ENCODE results near the gene HSBP1L1. TPM values are rescaled to one million over a fixed set of nuclear protein-coding genes. Genes with fewer than 3 reads are reported as not detected.

Gene HSBP1L1
- total RNA-seq, 1 donor from 2014 or later, result 2.1 TPM

DNA sequence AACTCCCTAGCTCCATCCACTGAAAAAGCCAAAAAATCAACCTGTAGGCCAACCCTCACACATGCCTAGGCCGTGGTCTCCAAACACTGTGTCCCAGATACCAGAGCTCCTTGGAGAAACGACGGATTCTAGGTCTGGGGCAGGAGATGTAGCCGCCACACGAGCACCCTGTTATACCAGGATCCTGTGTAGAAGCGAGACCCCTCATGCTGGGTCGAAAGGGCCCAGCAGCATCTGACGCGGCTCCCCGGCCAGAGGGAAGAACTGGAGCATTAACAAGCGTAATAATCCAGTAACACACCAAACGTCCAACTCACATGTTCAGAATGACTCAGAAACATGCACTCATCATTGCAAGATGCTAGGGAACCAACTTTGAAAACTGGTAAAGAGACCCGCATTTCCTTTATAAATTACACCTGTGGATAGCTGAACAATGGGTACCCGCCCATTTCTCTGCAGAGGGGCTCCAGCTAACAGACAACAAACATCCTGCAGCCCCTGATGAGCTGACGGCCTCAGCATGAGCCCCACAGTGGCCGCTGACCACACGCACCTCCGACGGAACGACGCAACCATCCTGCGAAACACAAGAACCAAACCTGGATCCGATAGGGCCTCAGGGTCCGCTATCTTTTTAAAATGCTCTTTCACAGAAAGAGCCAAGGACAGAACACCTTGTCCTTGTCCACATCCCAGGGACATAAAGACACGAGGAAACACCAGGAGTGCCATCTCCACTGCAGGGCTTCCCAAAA lies 27.2 kb upstream of the HSBP1L1 start:
- Histone ChIP-seq H3K4me1 (ENCODE audit: control insufficient read depth in 3 of 3, insufficient read depth in 3 of 3, low read length in 3 of 3) (peaks cover 6 to 19% (median 9%) of the 10 kb centered on the region in 3 donors), H3K27ac (ENCODE audit: low read depth, low read length) (no peak overlapping the region), H3K9ac (ENCODE audit: low read depth in 1 of 3, low read length in 3 of 3) (no peak overlapping the region), H3K36me3 (ENCODE audit: control insufficient read depth in 3 of 3, insufficient read depth in 3 of 3, low read length in 3 of 3) (peaks cover 24 to 33% (median 28%) of the 10 kb centered on the region in 3 donors), H3K4me3 (ENCODE audit: low read length in 3 of 3) (no peak overlapping the region), H3K9me3 (ENCODE audit: control insufficient read depth in 3 of 3, low read length in 3 of 3) (peaks cover 0 to 6% (median 5%) of the 10 kb centered on the region in 3 donors), H3K27me3 (ENCODE audit: control insufficient read depth in 3 of 3, insufficient read depth in 3 of 3, low read length in 3 of 3) (no peaks in the 10 kb centered on the region)

DNA sequence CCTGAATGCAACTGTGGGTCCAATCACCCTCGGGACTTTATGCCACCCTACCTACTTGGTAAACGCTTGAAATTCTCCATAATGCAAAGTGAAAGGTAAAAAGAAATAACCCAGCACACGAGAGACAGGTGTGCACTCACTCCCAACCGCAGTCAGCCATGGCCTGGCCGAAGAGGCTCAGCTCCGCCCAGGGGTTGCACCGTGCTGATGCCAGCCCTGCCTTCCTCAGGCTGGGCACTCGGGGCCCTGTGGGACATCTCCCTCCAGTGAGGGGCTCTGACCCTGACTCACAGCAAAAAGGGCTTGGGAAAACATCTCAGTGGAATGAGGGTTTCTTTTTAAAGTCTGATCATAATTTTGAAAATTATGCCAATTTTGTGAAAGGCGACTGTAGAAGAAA lies 26.2 kb upstream of the HSBP1L1 start:
- Histone ChIP-seq H3K27ac (ENCODE audit: low read depth, low read length) (no peak overlapping the region), H3K9ac (ENCODE audit: low read depth in 1 of 3, low read length in 3 of 3) (no peak overlapping the region), H3K36me3 (ENCODE audit: control insufficient read depth in 3 of 3, insufficient read depth in 3 of 3, low read length in 3 of 3) (peaks cover 31 to 40% (median 33%) of the 10 kb centered on the region in 3 donors), H3K9me3 (ENCODE audit: control insufficient read depth in 3 of 3, low read length in 3 of 3) (peaks cover 0 to 2% (median under 1%) of the 10 kb centered on the region in 3 donors), H3K27me3 (ENCODE audit: control insufficient read depth in 3 of 3, insufficient read depth in 3 of 3, low read length in 3 of 3) (no peaks in the 10 kb centered on the region), H3K4me1 (ENCODE audit: control insufficient read depth in 3 of 3, insufficient read depth in 3 of 3, low read length in 3 of 3) (peaks cover 6 to 24% (median 9%) of the 10 kb centered on the region in 3 donors), H3K4me3 (ENCODE audit: low read length in 3 of 3) (no peak overlapping the region)

DNA sequence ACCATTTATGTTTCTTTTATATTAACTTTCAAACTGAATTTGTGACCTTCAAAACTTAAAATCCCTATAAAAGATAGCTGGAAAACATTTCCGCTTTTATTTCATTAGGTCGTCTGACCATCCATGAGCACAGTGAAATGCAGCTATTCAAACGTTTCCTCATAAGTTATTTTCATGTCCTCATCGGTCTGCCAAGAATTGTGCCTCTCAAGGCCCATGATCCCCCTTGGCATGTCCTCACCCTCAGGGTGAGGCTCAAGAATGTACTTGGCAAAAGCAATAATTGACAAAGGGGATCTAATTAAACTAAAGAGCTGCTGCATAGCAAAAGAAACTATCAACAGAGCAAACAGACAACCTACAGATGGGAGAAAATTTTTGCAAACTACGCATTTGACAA lies 25.3 kb upstream of the HSBP1L1 start:
- H3K4me1 ChIP-seq (ENCODE audit: control insufficient read depth in 3 of 3, insufficient read depth in 3 of 3, low read length in 3 of 3), result peaks cover 6 to 29% (median 9%) of the 10 kb centered on the region in 3 donors
- H3K36me3 ChIP-seq (ENCODE audit: control insufficient read depth in 3 of 3, insufficient read depth in 3 of 3, low read length in 3 of 3), result peaks cover 31 to 38% (median 32%) of the 10 kb centered on the region in 3 donors

DNA sequence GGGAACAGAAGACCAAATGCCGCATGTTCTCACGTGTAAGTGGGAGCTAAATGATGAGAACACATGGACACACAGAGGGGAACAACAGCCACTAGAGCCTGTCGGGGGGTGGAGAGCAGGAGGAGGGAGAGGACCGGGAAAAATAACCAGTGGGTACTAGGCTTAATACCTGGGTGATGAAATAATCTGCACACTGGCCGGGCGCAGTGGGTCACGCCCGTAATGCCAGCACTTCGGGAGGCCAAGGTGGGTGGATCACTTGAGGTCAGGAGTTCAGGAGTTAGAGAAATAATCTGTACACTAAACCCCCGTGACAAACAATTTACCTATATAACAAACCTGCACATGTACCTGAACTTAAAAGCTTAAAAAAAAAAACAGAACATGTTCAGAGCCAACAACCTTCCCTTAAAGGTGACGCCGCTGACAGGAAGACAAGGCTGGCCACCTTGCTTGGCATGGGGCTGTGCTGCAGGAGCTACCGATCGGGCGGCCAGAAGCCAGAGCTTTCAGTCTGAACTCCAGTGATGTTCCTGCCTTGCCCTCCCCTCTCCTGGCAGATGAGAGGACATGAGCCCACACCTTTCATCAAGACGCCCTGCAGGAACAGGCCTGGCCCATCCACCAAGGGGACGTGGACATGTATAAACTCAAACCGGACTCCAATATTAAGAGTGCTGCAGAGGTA lies 24.2 kb upstream of the HSBP1L1 start:
- H3K9ac ChIP-seq (ENCODE audit: low read depth in 1 of 3, low read length in 3 of 3), result no peak overlapping the region
- no peaks in the 10 kb centered on the region for H3K27me3 ChIP-seq (ENCODE audit: control insufficient read depth in 3 of 3, insufficient read depth in 3 of 3, low read length in 3 of 3)
- H3K27ac ChIP-seq (ENCODE audit: low read depth, low read length), result no peak overlapping the region
- H3K4me1 ChIP-seq (ENCODE audit: control insufficient read depth in 3 of 3, insufficient read depth in 3 of 3, low read length in 3 of 3), result peaks cover 15 to 40% (median 15%) of the 10 kb centered on the region in 3 donors
- H3K36me3 ChIP-seq (ENCODE audit: control insufficient read depth in 3 of 3, insufficient read depth in 3 of 3, low read length in 3 of 3), result peaks cover 25 to 35% (median 32%) of the 10 kb centered on the region in 3 donors
- peaks cover 0 to 2% (median 0%) of the 10 kb centered on the region in 3 donors for H3K9me3 ChIP-seq (ENCODE audit: control insufficient read depth in 3 of 3, low read length in 3 of 3)
- no peak overlapping the region for H3K4me3 ChIP-seq (ENCODE audit: low read length in 3 of 3)

More for the DNA sequence above, 25.3 kb upstream of the HSBP1L1 start:
- Histone ChIP-seq H3K9me3 (ENCODE audit: control insufficient read depth in 3 of 3, low read length in 3 of 3) (peaks cover 0 to 2% (median 0%) of the 10 kb centered on the region in 3 donors), H3K27me3 (ENCODE audit: control insufficient read depth in 3 of 3, insufficient read depth in 3 of 3, low read length in 3 of 3) (no peaks in the 10 kb centered on the region), H3K4me3 (ENCODE audit: low read length in 3 of 3) (no peak overlapping the region), H3K9ac (ENCODE audit: low read depth in 1 of 3, low read length in 3 of 3) (no peak overlapping the region), H3K27ac (ENCODE audit: low read depth, low read length) (no peak overlapping the region)

DNA sequence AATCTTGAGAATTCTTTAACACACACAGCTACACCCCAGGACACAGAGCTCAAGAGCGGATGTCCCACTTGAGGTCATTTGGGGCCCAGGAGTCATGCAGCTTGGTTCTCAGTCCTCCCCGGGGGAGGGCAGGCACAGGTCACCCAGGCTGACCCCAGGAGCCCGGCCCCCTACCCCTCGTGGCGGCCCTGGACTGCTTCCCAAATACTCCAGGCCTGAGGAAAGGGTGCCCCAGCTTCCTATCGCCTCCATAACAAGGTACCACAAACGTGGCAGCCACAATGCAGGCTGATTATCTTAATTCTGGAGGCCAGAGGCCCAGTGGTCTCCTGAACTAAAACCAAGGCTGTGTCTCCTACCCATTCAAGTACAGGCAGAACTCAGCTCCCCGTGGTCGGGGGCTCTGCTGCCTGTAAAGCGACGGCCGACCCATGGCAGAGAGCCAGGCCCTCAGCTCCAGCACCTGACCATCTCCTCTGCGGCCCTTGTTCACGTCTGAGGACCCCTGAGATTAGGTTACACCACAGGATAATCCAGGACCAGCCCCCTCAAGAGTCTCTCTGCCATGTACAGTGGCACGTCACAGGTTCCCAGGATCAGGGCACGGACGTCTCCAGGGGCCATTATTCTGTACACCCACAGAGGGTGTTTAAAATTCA lies 23.5 kb upstream of the HSBP1L1 start:
- Histone ChIP-seq H3K27ac (ENCODE audit: low read depth, low read length) (no peak overlapping the region), H3K9me3 (ENCODE audit: control insufficient read depth in 3 of 3, low read length in 3 of 3) (peaks cover 0 to 2% (median 0%) of the 10 kb centered on the region in 3 donors), H3K27me3 (ENCODE audit: control insufficient read depth in 3 of 3, insufficient read depth in 3 of 3, low read length in 3 of 3) (no peaks in the 10 kb centered on the region), H3K36me3 (ENCODE audit: control insufficient read depth in 3 of 3, insufficient read depth in 3 of 3, low read length in 3 of 3) (peaks cover 19 to 33% (median 28%) of the 10 kb centered on the region in 3 donors), H3K4me3 (ENCODE audit: low read length in 3 of 3) (no peak overlapping the region), H3K4me1 (ENCODE audit: control insufficient read depth in 3 of 3, insufficient read depth in 3 of 3, low read length in 3 of 3) (peaks cover 21 to 47% (median 21%) of the 10 kb centered on the region in 3 donors), H3K9ac (ENCODE audit: low read depth in 1 of 3, low read length in 3 of 3) (peak overlapping the region in 1 of 3 donors; percentile 33)

DNA sequence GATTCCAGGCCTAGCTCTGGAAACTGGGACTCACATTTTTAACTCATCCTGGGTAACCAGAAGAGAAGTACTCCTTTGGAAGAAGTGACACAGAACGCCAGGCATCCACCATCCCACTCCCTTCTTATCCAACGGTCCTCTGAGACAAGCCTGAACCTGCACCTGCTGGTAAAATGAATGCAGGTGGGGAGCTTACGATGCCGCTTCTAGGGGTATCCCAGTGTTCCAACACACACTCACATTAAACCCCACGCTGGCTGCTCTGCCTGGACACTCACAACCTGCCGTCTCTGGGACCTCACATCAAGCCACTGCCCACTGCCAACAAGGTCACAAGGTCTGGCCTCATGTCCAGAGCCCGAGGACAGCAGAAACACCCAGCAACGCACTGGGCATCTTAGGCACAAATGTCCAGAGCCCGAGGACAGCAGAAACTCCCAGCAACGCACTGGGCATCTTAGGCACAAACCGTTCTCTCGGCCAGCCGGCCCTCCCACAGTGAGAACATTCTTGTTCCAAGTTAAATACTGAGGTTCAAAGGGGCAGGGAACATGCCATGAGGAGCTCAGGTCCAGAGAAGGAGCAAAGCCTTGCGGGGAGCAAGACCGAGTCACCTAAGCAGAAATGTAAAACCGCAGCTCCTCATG lies 22.8 kb upstream of the HSBP1L1 start:
- peaks cover 21 to 51% (median 21%) of the 10 kb centered on the region in 3 donors for H3K4me1 ChIP-seq (ENCODE audit: control insufficient read depth in 3 of 3, insufficient read depth in 3 of 3, low read length in 3 of 3)
- peaks cover 17 to 32% (median 29%) of the 10 kb centered on the region in 3 donors for H3K36me3 ChIP-seq (ENCODE audit: control insufficient read depth in 3 of 3, insufficient read depth in 3 of 3, low read length in 3 of 3)

DNA sequence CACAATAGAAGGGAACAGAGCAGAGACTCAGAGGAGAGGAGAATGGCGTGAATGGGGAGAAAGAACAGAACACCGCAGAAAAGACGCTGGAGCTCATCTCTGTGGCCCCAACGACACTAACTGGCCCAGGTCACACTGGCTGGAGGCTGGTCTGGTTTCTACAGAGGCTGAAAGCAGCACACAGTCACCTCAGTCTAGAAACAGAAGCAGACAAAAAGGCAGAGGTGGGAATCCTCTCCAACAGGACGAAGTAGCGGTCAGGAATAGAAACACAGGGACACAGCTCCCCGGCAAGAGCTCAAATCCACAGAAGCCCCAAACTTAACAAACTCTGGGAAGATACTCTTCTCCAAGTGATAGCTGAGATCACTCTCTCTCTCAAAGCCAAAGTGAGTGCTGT lies 22.2 kb upstream of the HSBP1L1 start:
- H3K36me3 ChIP-seq (ENCODE audit: control insufficient read depth in 3 of 3, insufficient read depth in 3 of 3, low read length in 3 of 3), result peaks cover 19 to 30% (median 29%) of the 10 kb centered on the region in 3 donors
- H3K4me3 ChIP-seq (ENCODE audit: low read length in 3 of 3), result no peak overlapping the region
- H3K9ac ChIP-seq (ENCODE audit: low read depth in 1 of 3, low read length in 3 of 3), result no peak overlapping the region
- no peak overlapping the region for H3K27ac ChIP-seq (ENCODE audit: low read depth, low read length)
- H3K4me1 ChIP-seq (ENCODE audit: control insufficient read depth in 3 of 3, insufficient read depth in 3 of 3, low read length in 3 of 3), result peaks cover 25 to 56% (median 26%) of the 10 kb centered on the region in 3 donors
- H3K9me3 ChIP-seq (ENCODE audit: control insufficient read depth in 3 of 3, low read length in 3 of 3), result no peaks in the 10 kb centered on the region
- H3K27me3 ChIP-seq (ENCODE audit: control insufficient read depth in 3 of 3, insufficient read depth in 3 of 3, low read length in 3 of 3), result no peaks in the 10 kb centered on the region

More for the DNA sequence above, 22.8 kb upstream of the HSBP1L1 start:
- no peaks in the 10 kb centered on the region for H3K27me3 ChIP-seq (ENCODE audit: control insufficient read depth in 3 of 3, insufficient read depth in 3 of 3, low read length in 3 of 3)
- H3K9ac ChIP-seq (ENCODE audit: low read depth in 1 of 3, low read length in 3 of 3), result peak overlapping the region in 1 of 3 donors; percentile 33
- H3K4me3 ChIP-seq (ENCODE audit: low read length in 3 of 3), result no peak overlapping the region
- H3K27ac ChIP-seq (ENCODE audit: low read depth, low read length), result no peak overlapping the region
- H3K9me3 ChIP-seq (ENCODE audit: control insufficient read depth in 3 of 3, low read length in 3 of 3), result no peaks in the 10 kb centered on the region

DNA sequence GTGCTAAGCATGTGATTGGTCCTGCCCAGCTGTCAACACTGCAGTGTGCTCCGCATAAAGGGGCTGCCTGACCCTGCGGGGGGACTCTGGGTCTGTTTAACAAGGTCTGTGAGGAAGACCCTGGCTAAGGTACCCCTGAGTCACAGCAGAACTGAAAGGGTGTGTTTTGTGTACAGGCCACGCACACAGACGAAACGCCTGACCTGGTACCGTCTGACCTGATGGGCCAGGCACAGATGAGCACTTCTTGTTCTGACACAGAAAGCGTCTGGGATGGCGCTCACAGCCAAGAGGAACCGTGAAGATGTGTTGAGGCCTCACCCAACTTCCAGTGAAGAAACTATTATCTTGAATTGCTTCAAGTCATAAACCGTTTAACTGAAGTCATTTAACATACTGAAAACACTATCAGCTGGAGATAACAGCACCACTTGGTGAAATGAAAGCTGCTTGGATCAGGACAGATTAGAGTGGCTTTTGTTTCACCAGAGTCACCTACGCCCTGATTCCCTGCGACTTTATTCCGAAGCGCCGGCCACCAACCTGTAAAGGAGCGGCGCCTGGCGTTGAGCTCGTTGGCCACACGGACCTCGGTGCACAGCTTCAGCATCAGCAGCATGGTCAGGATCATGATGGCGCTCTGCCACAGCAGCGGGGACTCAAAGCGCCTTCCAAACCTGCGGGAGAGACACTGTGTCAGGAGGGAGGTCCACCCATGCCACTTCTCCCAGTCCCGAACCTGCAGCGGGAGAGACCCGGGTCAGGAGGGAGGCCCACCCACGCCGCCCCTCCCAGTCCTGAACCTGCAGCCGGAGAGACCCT lies 21.4 kb upstream of the HSBP1L1 start:
- Histone ChIP-seq H3K9ac (ENCODE audit: low read depth in 1 of 3, low read length in 3 of 3) (no peak overlapping the region), H3K27me3 (ENCODE audit: control insufficient read depth in 3 of 3, insufficient read depth in 3 of 3, low read length in 3 of 3) (no peaks in the 10 kb centered on the region), H3K9me3 (ENCODE audit: control insufficient read depth in 3 of 3, low read length in 3 of 3) (no peaks in the 10 kb centered on the region), H3K4me1 (ENCODE audit: control insufficient read depth in 3 of 3, insufficient read depth in 3 of 3, low read length in 3 of 3) (peaks cover 31 to 62% (median 31%) of the 10 kb centered on the region in 3 donors), H3K36me3 (ENCODE audit: control insufficient read depth in 3 of 3, insufficient read depth in 3 of 3, low read length in 3 of 3) (peaks cover 19 to 26% (median 25%) of the 10 kb centered on the region in 3 donors), H3K4me3 (ENCODE audit: low read length in 3 of 3) (no peak overlapping the region), H3K27ac (ENCODE audit: low read depth, low read length) (no peak overlapping the region)

Data from skeletal muscle tissue (tissue), 4 donors.